NCI-H526 (cell line): ENCODE data around the gene BUD31.
"Not testable (repeated sequence)": the region's sequence is repeated elsewhere in the genome, so short reads cannot be mapped to it uniquely, and the experiment has no call there.

Experiments used
- DNase-seq, 2 experiments: peaks; one replicate each; lab custom pipeline; 2025; lab: John Stamatoyannopoulos, UW

The BUD31 gene

DNA sequence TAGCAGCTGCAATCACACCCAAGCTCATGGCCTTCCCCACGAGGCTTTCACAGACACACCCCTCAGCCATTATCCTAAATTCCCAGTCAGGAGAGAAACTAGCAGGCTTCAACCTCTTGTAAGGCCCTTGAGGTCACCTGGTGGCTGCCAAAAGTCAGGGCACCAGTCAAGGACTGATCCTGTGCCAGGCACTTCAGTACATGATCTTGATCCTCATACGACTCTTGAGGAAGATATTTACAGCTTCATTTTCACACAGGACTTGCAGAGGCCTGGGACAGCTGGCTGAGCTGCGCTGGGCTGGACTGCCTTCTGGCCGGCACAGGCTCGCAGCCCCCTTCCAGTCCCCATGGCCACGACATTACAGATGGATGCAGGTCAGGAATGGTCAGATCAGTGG is 9.2 kb upstream of the BUD31 start:
- no peak for DNase-seq

DNA sequence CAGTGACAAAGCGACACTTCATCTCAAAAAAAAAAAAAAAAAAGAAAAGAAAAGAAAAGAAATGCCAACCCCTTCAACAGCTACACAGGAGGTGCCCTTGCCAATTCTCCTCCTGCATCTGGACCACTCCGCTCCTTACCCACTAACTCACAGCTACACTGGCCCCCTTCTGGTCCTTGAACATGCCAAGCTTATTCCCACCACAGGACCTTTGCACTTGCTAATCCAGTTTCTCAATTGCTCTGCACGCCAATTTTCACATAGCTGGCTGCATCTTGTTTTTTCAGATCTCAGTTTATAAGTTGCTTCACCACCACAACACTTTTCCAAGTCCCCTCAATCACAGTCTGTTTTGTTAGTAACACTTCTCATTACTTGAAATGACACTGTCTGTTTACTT is 5.9 kb upstream of the BUD31 start:
- no peak for DNase-seq

DNA sequence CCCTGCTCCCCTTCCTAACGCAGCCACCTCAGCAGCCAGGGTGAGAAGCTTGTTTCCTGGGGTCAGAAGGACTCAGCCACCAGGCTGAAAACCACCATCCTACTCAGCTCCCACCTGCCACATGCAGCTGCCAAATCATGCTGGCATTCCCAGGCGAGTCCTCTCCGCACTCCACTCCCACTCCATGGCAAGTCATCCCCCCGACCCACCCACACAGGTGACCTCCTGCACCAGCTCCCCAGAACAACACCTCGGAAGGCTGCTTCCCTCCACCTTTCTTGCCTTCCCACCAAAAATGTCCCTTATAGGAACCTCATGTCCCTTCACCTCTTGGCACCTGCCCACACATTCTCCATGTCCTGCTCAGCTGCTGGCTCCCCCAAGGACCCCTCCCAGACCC is 5.0 kb upstream of the BUD31 start:
- DNase-seq: no peak

DNA sequence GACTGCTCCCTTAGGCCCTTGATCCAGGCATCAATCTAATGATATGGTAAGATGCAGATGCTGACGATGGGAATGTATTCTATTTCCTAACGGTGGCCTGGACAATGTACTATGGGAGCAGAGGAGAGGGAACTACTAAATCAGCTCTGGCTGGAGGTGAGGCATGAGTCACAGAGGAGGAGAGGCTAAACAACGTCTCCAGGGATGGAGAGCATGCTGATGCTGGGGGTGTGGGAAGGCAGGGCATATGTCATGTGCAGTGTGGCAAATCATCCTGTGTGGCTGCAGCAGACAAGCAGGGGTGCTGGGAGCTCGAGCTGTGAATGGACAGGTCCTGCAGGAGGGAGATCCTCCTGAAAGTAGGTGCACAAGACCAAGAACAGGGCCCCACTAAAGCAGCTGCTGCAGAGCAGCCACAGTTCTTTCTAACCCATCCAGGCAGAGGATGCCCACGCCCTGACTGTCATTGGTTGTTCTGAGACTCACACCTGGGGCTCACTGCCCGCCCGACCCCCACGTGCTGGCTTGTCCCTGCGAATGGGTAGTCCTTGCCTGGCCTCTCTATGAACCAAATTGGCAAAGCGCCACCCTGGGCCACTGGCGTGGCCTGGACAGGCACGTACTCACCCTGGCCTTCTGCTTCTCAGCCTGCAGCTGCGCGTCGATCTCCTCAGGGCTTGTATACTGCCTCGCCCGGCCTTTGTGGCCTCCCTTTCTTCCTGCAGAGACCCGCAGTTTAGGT is 4.4 kb upstream of the BUD31 start:
- DNase-seq: no peak

DNA sequence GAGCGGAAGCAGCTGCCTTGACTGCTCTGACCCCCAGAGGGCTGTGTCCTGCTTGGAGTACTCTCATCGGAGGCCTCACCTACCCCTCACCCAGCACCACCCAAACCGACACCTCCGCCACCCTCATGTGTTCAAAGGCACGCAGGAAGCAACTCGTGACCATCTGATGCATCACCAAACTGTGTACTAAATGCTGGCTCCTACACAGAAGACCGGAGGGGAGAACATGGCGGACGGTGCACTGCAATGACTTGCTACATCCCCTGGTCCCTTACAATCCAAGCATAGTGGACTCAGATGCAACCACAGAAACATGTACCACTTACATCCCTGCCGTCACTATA is 3.8 kb upstream of the BUD31 start:
- no peak for DNase-seq

DNA sequence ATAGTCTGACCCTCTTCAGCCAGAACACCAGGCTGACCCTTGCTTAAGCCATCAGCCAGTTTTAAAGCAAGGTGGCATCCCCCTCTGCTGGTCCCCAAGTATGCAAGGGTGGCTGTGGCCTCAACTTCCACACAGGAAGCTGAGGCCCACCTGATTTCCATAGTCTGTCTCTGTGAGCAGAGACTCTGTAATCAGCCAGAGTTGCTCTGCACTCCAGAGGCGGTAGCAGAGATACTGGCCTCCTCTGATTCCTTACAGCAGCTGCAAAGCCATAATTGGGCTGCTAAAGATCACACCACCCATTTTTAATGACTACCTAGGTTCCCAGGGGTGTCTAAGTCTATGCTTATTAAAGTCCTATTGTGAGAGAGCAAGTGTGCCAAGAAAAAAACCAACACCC is 2.2 kb upstream of the BUD31 start:
- no peak for DNase-seq

DNA sequence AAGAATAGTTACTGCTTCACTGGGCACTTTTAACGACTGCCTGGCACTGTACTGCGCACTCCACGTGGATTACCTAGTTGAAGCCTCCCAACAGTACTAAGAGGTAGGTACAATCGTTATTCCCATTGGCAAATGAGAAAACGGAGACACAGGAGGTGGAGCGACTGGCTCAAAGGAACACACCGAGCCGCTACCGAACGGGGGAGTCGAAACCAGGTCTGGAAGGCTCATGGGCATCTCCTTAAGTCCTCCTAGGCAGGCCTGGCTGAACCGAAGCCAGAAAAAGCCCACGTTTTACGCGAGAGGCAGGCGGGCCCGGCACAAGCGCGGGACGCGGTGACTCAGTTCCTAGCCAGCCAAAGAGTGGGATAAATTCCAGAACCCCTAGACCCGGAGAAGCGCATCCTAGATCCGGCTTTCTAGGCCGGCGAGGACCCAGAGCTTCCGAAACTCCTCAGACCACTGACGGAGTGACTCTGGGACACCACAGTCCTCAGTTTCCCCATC is 844 bp upstream of the BUD31 start:
- DNase-seq: peak in 1 of 2 experiments; percentile 49

DNA sequence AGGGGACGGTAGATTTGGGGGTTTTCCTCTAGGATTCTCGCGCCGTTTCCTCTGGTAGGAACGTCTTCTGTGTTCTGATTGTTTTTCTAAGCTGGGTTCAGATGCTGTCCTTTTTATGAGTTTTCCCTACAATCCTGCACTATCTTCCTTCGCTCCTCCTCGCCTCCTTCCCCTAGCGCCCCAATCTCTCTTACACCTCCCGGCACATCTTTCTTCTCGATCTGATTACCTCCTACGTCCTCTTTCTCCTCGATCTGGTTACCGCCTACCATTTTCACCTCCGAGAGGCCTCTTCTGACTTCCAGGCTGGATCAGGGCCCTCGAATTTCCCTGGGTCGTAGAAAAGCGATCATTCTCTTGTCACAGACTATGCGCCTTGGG is 413 bp downstream of the BUD31 start:
- no peak for DNase-seq

DNA sequence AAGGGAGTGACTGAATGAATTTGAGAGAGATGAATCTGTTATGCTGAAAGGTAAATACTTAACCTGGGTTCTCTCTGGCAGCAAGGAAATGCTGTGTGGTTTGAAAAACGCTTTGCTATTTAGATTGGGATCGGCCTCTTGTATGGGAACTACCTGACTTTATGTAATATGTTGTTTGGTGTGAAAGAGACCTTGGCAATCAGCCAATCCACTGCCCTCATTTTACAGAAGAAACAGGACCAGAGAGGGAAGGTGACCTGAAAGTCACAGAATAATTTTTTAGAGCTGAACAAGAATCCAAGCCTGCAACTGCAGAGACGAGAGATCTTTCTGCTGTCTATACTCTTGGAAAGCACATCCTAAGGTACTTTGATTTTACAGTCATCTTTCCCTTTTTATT is 1.0 kb downstream of the BUD31 start:
- DNase-seq: no peak

DNA sequence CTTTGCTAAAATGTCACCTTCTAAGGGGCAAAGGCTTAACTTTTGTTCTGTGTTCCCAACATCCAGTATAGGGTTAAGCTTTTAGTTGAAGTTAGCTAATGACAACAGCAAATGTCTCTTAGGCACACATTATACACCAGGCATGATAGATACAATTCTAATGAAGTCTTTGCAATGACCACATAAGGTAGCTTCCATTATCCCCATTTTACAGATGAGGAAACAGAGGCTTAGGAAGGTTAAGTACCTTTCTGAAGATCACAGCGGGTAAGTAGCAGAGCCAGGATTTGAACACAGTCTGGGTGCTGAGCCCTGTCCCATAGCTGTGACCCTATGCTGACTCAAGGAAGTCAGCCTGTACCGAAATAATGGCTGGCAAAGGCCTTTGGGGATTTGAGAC is 1.9 kb downstream of the BUD31 start:
- DNase-seq: no peak

DNA sequence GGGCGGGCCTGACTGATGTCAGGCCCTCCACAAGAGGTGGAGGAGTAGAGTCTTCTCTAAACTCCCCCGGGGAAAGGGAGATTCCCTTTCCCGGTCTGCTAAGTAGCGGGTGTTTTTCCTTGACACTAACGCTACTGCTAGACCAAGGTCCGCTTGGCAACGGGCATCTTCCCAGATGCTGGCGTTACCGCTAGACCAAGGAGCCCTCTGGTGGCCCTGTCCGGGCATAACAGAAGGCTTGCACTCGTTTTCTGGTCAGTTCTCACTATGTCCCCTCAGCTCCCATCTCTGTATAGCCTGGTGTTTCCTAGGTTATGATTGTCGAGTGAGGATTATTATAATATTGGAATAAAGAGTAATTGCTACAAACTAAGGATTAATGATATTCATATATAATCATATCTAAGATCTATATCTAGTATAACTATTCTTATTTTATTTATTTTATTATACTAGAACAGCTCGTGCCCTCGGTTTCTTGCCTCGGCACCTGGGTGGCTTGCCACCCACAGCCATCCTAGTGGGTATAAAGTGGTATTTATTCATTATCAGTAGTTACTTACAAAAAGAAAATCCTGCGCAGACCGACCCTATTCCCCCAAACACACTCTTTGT is 6.9 kb downstream of the BUD31 start:
- DNase-seq: peak; percentile 26 to 61

DNA sequence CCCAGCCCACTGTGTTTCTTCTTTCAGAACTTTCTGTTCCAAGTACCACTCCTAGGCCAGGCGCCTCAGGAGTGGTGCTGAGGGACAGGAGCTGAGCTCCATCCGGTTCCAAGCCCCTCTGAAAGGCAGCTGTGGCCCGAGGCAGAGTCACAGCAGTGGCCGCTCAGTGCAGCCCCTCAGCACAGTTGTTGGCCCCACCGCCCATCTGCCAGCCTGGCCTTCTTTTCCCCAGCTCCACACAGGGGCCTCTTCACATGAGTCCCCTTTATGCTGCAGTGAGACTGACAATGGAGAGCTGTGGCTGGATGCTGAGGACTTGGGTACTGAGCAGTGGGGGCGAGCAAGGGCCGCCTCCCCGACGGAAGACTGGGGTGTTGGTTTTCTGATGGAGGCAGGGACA is 9.5 kb downstream of the BUD31 start:
- DNase-seq: no peak

DNA sequence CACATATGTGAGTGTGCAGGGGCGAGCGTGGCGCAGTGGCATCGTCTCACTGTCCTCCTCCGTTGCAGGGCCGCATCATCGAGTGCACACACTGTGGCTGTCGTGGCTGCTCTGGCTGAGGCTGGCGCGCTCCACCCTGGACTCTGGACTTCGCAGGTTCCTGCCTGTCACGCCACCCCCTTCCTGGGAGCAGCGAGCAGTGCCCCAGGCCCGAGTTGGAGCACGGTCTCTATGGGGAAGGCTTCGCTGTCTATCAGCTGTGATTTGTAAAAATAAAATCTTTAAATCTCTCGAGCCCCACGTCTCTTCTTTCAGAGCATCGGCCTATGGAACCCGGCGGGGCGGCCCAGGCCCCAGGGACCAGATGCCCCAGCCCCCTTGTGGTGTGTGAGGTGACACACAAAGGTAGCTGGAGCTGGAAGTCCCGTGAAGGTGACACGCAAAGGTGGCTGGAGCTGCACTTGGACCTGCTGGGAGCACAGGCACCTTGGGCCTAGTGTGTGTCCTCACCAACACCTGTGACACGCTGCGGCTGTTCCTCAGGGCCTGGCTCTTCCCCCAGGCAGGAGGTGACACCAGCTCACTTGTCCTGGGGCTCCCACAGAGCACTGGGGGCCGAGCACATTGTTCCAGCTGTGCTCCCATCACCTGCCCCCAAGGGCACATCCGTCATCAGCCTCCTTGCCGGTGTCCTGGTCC is 10.7 kb downstream of the BUD31 start:
- no peak for DNase-seq

DNA sequence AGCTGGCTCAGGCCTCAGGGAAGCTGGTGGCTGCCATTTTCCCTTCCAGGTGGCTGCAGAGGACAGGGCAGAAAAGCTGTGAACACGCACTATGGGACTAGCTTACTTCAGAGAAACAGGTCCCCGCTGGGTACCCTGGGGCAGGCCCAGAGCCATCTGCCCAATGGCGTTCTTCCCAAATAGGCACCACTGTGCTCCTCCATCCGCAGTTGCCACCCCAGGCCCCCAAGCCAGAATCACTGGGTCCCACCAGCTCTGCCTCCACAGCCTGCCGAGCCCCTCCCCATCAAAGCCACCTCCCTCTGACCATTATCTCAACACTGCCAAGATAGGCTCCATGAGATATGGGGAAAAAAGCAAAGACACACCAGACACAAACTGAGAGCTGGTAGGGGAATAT is 11.4 kb downstream of the BUD31 start:
- DNase-seq: no peak

DNA sequence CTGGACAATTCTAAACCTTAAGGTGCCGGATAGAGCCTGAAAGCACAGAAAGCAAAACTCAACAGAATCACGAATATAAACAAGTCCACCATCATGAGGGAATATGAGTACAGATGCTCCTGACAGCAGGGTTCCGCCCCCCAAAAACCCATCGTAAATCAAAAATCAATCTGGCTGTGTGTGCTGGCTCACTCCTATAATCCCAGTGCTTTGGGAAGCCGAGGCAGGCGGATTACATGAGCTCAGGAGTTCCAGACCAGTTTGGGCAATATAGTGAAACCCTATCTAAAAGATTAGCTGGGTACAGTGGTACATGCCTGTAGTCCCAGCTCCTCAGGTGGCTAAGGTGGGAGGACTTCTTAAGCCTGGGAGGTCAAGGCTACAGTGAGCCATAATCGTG is 12.2 kb downstream of the BUD31 start:
- DNase-seq: no peak

DNA sequence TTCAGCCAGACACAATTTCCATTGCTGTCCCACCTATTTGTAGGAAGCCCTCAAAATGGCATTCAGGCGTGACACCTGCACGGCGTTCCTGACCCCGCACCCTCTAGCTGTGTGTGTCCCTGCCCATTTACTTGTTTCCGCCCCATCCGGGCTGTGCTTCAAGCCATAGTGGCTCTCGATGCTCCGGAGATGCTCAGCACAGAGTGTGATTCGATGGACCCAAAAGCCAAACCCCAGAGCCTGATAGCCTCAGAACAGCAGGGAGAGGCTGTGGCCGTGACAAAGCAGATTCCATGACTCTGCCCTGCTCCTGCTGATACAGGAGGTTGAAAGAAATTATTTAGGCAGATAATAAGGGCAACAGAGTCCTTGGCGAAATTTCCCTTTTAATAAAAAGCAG is 13.4 kb downstream of the BUD31 start:
- DNase-seq: peak; percentile 26 to 53

DNA sequence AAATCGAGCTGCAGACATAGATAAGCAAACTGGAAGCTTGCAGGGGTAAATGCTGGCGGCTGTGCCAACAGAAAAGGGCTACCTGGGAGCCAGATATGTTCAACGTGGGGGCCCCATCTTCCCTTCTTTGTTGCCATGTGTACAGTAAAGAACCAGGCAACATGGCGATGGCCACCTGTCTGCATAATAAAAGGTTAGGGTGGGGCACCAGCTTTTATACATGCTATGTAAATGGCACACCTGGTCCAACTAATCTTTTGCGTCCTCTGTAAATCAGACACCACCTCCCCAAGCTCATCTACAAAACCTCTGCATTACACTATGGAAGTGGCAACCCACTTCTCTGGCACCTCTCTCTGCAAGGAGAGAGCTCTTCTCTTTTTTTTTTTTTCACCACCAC is 13.9 kb downstream of the BUD31 start:
- DNase-seq: peak; percentile 75 to 92

DNA sequence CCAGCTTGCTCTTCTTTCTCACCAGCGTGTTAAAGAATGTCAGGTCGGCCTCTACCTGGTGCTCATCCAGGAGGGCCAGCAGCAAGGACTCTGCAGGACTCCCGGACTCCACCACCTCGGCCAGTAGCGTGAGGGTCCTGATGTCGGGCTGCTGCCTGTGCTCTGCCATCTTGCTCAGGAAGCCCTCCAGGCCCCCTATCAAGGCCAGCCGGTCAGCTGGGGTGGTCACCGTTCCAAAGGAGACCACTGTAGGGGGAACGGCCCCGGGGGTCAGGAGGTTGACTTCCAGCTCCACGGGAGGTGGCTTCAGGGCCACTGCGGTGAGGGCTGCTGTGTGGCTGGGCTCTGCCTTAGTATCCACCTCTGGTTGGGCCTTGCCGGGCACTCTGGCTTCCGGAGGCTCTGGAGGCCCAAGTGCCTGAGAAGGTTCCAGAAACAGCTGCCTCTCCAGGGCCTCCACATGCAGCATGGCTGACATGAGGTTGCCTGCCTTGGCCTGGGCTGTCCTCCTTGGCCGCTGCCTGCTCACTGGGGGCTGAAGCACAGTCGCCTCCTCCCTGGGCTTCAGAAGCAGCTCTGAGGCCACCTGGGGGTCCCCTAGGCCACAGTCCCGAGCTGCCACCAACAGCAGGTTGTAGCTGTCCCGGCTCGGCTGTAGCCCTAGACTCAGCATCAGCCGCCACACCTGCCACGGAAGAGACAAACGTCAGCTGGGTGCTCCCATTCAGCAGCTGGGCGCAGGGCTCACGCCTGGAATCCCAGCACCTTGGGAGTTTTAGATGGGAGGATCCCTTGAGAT is 16.4 kb downstream of the BUD31 start:
- no peak for DNase-seq

DNA sequence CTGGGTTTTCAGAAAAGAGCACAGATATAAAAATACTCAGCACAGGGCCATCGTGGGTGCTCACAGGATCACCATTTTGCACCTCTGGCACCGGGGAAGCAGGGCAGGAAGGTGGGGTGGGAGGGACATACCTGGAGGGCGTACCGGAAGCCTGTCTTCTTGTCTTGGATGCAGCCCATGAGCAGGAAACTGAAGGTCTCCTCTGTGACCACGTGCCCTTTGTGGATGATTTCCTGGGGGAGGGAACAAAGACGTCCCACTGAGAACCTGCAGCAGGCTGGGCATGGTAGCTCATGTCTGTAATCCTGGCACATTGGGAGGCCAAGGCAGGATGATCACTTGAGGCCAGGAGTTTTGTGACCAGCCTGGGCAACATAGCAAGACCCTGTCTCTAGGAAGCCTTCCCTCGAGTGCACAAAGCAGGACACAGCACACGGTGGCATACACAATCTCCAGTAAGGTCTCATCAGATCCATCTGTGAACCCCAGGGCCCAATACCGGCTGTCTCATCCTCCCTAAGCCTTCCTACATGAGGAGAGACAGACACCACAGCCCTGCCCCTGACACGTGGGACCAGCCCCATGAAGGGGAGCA is 20.3 kb downstream of the BUD31 start:
- DNase-seq: no peak

DNA sequence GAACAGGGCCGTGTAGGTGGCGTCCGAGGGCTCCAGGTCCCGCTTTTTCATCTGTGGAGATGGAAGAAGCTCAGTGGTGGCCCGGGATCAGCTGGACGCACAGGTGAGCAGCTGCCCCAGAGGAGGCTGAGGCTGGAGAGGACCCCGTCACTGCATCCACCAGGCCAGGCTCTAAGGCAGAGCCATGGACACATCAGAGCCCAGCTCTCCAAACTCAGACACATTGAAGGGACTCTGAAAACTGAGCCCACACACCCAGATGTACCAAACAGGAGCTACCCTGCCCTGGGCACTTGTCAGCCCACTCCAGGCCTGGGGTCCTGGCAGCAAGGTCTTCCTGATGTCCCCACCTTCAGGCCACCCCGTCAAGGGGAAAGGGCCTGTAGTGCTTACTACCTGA is 21.0 kb downstream of the BUD31 start:
- DNase-seq: no peak

DNA sequence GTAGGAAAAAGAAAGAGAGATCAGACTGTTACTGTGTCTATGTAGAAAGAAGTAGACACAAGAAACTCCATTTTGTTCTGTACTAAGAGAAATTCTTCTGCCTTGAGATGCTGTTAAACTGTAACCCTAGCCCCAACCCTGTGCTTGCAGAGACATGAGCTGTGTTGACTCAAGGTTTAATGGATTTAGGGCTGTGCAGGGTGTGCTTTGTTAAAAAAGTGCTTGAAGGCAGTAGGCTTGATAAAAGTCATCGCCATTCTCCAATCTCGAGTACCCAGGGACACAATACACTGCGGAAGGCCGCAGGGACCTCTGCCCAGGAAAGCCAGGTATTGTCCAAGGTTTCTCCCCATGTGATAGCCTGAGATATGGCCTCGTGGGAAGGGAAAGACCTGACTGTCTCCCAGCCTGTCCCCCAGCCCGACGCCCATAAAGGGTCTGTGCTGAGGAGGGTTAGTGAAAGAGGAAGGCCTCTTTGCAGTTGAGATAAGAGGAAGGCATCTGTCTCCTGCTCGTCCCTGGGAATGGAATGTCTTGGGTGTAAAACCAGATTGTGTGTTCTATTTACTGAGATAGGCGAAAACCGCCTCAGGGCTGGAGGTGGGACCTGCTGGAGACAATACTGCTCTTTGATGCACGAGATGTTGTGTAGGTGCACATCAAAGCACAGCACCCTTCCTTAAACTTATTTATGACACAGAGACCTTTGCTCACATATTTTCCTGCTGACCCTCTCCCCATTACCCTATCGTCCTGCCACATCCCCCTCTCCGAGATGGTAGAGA is 23.2 kb downstream of the BUD31 start:
- not testable (repeated sequence) for DNase-seq
